Thymus (tissue), 11 donors: ENCODE data around the gene VPREB3. TPM values are rescaled to one million over a fixed set of nuclear protein-coding genes. Genes with fewer than 3 reads are reported as not detected.
"Not testable (repeated sequence)": the region's sequence is repeated elsewhere in the genome, so short reads cannot be mapped to it uniquely, and the experiment has no call there.

Source experiments
- DNase-seq, 9 donors: peaks; one replicate each; pipeline ENCODE4 v3.0.0-alpha.2; 2013; ENCODE audit warnings: low spot score in 9 of 9, low read depth in 6 of 9, missing footprints in 1 of 9
- H3K27ac ChIP-seq, 2 donors: one replicate each; pipeline ENCODE4 v1.5.1; 2013; ENCODE audit warnings: control low read depth in 1 of 2, low read depth in 1 of 2, low read length in 1 of 2, mild to moderate bottlenecking in 1 of 2, moderate library complexity in 1 of 2
- H3K27me3 ChIP-seq, 2 donors: one replicate each; pipeline ENCODE4 v1.5.1; 2013; ENCODE audit warnings: low read length in 1 of 2; ENCODE audit not compliant: control insufficient read depth in 2 of 2, insufficient read depth in 1 of 2
- H3K36me3 ChIP-seq, 2 donors: one replicate each; pipeline ENCODE4 v1.5.1; 2013; ENCODE audit warnings: low read length in 1 of 2, mild to moderate bottlenecking in 1 of 2, moderate library complexity in 1 of 2; ENCODE audit not compliant: control insufficient read depth in 2 of 2, insufficient read depth in 2 of 2
- H3K4me1 ChIP-seq, 2 donors: one replicate each; pipeline ENCODE4 v1.5.1; 2013; ENCODE audit warnings: low read length in 2 of 2; ENCODE audit not compliant: control insufficient read depth in 2 of 2, insufficient read depth in 2 of 2
- H3K4me3 ChIP-seq, 2 donors: one replicate each; pipeline ENCODE4 v1.5.1; 2013; ENCODE audit warnings: low read length in 2 of 2, control low read depth in 1 of 2, mild to moderate bottlenecking in 1 of 2
- H3K9me3 ChIP-seq, 2 donors: one replicate each; pipeline ENCODE4 v1.5.1; 2013; ENCODE audit warnings: low read length in 1 of 2, mild to moderate bottlenecking in 1 of 2; ENCODE audit not compliant: control insufficient read depth in 2 of 2, insufficient read depth in 1 of 2
- WGBS: extraction: QIAGEN DNeasy Blood & Tissue Kit; methylation state at CpG from one replicate; pipeline ENCODE4 v1.1.7; 2013; 5-methylcytosine and 5-hydroxymethylcytosine counted together
- polyA plus RNA-seq: library from polyadenylated mRNA; stranded (reverse); fragments of 200-250 nt; gene quantifications from one replicate; pipeline ENCODE4 v1.2.3, GENCODE V29; 2013
- total RNA-seq: library from RNA; stranded (reverse); fragments of 120-200 nt; gene quantifications from one replicate; pipeline ENCODE4 v1.2.4, GENCODE V29; 2013
- donor health status: healthy.

The VPREB3 gene
- total and polyA plus RNA-seq, 2 donors = 1.3 to 11.4 TPM

DNA sequence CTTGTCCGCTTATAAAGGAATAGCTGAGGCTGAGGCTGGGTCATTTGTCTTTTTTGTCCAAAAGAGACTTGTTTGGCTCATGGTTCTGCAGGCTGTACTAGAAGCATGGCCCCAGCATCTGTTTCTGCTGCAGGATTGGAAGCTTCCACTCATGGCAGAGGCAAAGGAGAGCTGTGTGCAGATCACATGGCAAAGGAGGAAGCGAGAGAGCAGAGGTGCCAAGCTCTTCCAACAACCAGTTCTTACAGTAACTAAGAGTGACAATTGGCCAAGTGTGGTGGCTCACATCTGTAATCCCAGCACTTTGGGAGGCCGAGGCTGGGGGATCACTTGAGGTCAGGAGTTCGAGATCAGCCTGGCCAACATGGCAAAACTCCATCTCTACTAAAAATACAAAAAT, 26.1 kb downstream of the VPREB3 start:
- not testable (repeated sequence) for H3K36me3 ChIP-seq, DNase-seq, H3K27ac ChIP-seq, H3K4me3 ChIP-seq, H3K9me3 ChIP-seq, H3K4me1 ChIP-seq, H3K27me3 ChIP-seq
- WGBS = 95% methylated on average over 4 of the region's 4 CpGs

- no peaks in the 10 kb centered on the region for H3K4me1 ChIP-seq
- H3K4me3 ChIP-seq = no peak overlapping the region
- no peak overlapping the region for H3K27ac ChIP-seq
- H3K27me3 ChIP-seq = no peaks in the 10 kb centered on the region
- no peaks in the 10 kb centered on the region for H3K9me3 ChIP-seq
- 96% methylated on average over 2 of the region's 2 CpGs for WGBS
- DNase-seq = no peak
- no peaks in the 10 kb centered on the region for H3K36me3 ChIP-seq
These were observed 31.5 kb downstream of the VPREB3 start for GRCh38 chr22:23722724-23723123.

GRCh38 chr22:23722160-23722559, 32.1 kb downstream of the VPREB3 start:
- WGBS = 96% methylated on average over 4 of the region's 4 CpGs
- Histone ChIP-seq H3K4me1 (peaks cover 0 to 5% of the 10 kb centered on the region in 2 donors), H3K36me3 (no peaks in the 10 kb centered on the region), H3K4me3 (no peak overlapping the region), H3K27ac (no peak overlapping the region), H3K9me3 (no peaks in the 10 kb centered on the region), H3K27me3 (no peaks in the 10 kb centered on the region)
- DNase-seq = no peak

DNA sequence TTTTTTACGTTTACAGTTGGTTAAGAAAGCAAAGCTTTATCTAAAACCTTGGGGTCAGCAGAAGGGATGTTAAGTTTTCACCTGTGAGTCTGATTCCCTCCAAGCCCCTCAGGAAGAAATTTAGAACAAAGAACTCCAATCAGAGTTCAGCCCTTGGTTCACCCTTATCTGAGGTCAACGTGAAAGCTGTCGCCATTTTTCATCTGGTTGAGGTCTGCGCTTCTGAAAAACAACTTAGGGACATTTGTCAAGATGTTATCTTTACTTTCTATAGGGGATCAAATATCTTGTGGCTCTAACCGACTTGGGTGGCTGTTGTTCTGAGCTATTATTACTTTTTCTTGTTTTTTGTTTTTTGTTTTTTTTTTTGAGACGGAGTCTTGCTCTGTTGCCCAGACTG, 33.4 kb downstream of the VPREB3 start:
- no peak for DNase-seq
- no peak overlapping the region for H3K4me3 ChIP-seq
- no peaks in the 10 kb centered on the region for H3K9me3 ChIP-seq
- no peak overlapping the region for H3K27ac ChIP-seq
- no peaks in the 10 kb centered on the region for H3K27me3 ChIP-seq
- 95% methylated on average over 6 of the region's 6 CpGs for WGBS
- H3K4me1 ChIP-seq = peaks cover 7 to 13% of the 10 kb centered on the region in 2 donors
- H3K36me3 ChIP-seq = no peaks in the 10 kb centered on the region

DNA sequence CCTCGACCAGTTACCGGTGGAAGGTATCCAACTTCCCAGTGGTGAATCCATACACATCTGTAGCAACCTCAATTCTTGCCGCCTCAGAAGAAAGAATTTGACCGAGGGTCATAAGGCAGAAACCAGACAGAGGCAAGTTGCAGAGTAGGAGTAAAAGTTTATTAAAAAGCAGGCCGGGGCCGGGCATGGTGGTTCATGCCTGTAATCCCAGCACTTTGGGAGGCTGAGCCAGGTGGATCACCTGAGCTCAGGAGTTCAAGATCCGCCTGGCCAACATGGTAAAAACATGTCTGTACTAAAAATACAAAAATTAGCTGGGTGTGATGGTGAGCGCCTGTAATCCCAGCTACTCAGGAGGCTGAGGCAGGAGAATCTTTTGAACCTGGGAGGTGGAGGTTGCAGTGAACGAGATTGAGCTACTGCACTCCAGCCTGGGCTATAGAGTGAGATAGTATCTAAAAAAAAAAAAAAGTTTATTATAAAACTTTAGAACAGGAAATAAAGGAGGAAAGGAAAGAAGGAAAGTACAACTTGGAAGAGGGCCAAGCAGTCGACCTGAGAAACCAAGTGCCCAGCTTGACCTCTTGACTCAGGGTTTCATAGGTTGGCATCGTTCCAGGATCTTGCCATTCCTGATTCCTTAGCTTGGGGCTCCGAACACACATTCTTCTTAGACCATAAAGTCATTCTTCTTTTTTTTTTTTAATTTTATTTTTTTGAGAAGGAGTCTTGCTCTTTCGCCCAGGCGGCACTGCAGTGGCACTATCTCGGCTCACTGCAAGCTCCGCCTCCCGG, 35.7 kb downstream of the VPREB3 start:
- H3K4me1 ChIP-seq = peaks cover 11 to 16% of the 10 kb centered on the region in 2 donors
- peaks cover 14 to 17% of the 10 kb centered on the region in 2 donors for H3K36me3 ChIP-seq
- H3K27me3 ChIP-seq = no peaks in the 10 kb centered on the region
- H3K4me3 ChIP-seq = no peak overlapping the region
- 93% methylated on average over 17 of the region's 17 CpGs for WGBS
- DNase-seq = no peak
- no peak overlapping the region for H3K27ac ChIP-seq
- H3K9me3 ChIP-seq = no peaks in the 10 kb centered on the region

DNA sequence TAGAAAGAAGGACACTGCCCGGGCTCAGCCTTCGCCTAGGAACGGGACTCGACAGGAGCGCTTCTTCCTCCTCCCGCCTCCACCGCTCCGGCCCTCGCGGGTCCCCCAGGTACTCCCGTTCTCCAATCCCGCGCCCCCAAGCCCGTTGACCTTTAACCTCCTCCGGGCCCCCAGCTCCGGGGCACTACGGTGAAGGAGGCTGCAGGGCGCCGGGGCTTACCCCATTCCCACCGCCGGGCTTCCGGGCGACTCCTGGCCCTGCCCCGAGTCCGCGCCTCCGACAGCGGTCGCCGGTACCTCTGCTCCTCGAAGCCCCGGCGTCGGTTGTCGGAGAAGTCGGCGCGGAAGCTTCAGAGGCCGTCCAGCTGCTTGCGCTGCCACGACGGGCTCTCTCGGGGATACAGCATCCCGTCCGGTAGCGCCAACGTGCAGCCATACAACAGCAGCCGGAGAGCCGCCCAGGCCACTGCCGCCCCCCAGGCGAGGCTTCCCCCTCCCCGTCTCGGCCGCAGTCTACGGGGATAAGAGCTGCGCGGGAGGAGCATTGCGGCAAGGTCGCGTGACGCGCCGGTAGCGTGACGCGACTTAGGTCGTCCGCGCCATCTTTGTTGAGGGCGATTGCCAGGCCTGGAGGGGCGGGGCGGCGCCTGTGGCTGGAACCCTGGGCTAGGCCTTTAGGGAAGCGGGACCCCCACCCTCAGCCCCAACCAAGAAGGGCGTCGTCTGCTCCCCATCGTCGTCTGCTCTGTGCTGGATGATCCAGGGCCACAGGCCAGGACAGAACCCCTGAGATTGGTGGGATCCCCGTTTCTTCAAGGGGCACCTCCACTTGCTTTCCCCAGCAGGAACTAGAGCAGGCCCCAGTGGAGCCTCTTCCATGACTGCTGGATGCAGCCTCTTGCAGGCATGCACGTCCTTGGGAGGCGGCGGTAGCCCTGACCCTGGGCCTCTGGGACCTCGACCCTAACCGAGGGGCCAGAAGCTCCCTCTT, 37.1 kb downstream of the VPREB3 start:
- Histone ChIP-seq H3K36me3 (peaks cover 24 to 29% of the 10 kb centered on the region in 2 donors), H3K27ac (peak overlapping the region; percentile 17 to 78), H3K4me3 (peak overlapping the region; percentile 79 to 90), H3K9me3 (no peaks in the 10 kb centered on the region), H3K27me3 (no peaks in the 10 kb centered on the region), H3K4me1 (peaks cover 11 to 16% of the 10 kb centered on the region in 2 donors)
- DNase-seq = peak in 8 of 9 donors; percentile 61 to 93 (median 82)
- WGBS = 7% methylated on average over 84 of the region's 84 CpGs

DNA sequence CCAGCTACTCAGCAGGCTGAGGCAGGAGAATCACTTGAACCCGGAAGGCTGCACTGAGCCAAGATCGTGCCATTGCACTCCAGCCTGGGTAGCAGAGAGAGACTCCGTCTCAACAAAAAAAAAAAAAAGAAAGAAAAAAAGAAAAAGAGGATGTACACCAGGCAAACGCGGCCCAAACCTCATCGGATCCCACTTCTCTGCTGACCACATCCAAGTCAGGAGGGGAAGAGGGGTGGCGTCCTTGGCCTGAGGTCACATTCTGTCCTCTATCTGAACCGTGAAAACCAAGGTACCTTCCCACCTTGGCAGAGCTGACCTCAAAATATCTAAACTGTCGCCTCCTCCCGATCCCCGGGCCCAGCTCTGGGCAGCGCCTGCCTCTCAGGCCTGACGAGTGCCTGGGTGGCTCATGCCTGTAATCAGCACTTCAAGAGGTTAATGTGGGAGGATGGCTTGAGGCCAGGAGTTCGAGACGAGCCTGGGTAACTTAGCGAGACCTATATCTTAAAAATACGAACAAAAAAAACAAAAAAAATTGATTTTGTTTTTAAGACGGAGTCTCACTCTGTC, 38.3 kb downstream of the VPREB3 start:
- Histone ChIP-seq H3K27me3 (no peaks in the 10 kb centered on the region), H3K9me3 (no peaks in the 10 kb centered on the region), H3K27ac (no peak overlapping the region), H3K4me3 (no peak overlapping the region), H3K36me3 (peaks cover 31 to 34% of the 10 kb centered on the region in 2 donors), H3K4me1 (peaks cover 11 to 16% of the 10 kb centered on the region in 2 donors)
- WGBS = 80% methylated on average over 18 of the region's 18 CpGs
- DNase-seq = no peak

GRCh38 chr22:23714596-23715578, 39.3 kb downstream of the VPREB3 start:
- Histone ChIP-seq H3K27ac (no peak overlapping the region), H3K36me3 (peaks cover 40 to 42% of the 10 kb centered on the region in 2 donors), H3K4me1 (peaks cover 11 to 16% of the 10 kb centered on the region in 2 donors), H3K27me3 (no peaks in the 10 kb centered on the region), H3K4me3 (no peak overlapping the region), H3K9me3 (no peaks in the 10 kb centered on the region)
- WGBS = 95% methylated on average over 23 of the region's 23 CpGs
- DNase-seq = no peak
